K562 (cell line): ENCODE measurements around the gene IL11. TPM values are rescaled to one million over a fixed set of nuclear protein-coding genes. Genes with fewer than 3 reads are reported as not detected.
A peak's percentile ranks its signal among the peaks of the same experiment; 100 is the strongest.

Source experiments
- ETV1 ChIP-seq: fragments of 450-650 bp; conservative IDR thresholded peaks from 2 replicates; pipeline ENCODE4 v1.6.1; 2016; ENCODE audit warnings: missing genetic modification characterization, control low read depth, low read depth, missing compliant biosample characterization
- FOXJ3 ChIP-seq: sonication (generic); formaldehyde crosslinking; IDR thresholded peaks from 2 replicates; pipeline ENCODE4 v1.4.0; 2020; ENCODE audit warnings: mild to moderate bottlenecking, missing genetic modification reagents
- KDM4B ChIP-seq, 2 experiments: fragments of 450-650 bp in 1 of 2; sonication (generic) in 1 of 2; IDR thresholded peaks; 2 replicates each; pipeline ENCODE4 v1.6.1; 2016 to 2017; ENCODE audit warnings: borderline replicate concordance in 2 of 2, antibody characterized with exemption in 1 of 2, low read depth in 1 of 2, mild to moderate bottlenecking in 1 of 2
- SAP30 ChIP-seq: fragments of 200-600 bp; sonication (generic); IDR thresholded peaks from 2 replicates; pipeline ENCODE4 v1.6.1; 2012; ENCODE audit warnings: borderline replicate concordance, low read depth, mild to moderate bottlenecking, moderate library complexity, low read length, control low read depth, inconsistent platforms; ENCODE audit not compliant: insufficient read depth, poor library complexity, severe bottlenecking
- SMARCB1 ChIP-seq: IDR thresholded peaks from 2 replicates; pipeline ENCODE4 v1.6.1; 2011; ENCODE audit warnings: improper control_type of control experiment, low read depth; ENCODE audit not compliant: insufficient read length
- XRCC5 ChIP-seq: fragments of 200-400 bp; formaldehyde crosslinking; IDR thresholded peaks from 2 replicates; pipeline ENCODE4 v1.6.1; 2017; ENCODE audit warnings: low read depth, mild to moderate bottlenecking, low read length
- ZNF23 ChIP-seq: fragments of 250-450 bp; sonication (Bioruptor Pico); IDR thresholded peaks from 2 replicates; pipeline ENCODE4 v1.4.0; 2020; ENCODE audit warnings: mild to moderate bottlenecking
- polyA plus RNA-seq, 8 experiments: library from polyadenylated mRNA; depleted of rRNA in 4 of 8; stranded (reverse) in 5 of 8; unstranded in 3 of 8; fragments of >200 nt; fragmentation: Nextera tagmentation in 2 of 8; fragmentation: Illumina TruSeq in 1 of 8; extraction: Ambion mirVana in 2 of 8; extraction: Trizol in 1 of 8; gene quantifications; 2 replicates each; pipeline versions ENCODE4 v1.2.1 to v1.2.3, GENCODE V29; 2011 to 2014; ENCODE audit warnings: inconsistent platforms in 1 of 8, missing spikeins in 1 of 8
- total RNA-seq, 7 experiments: library from RNA; depleted of rRNA in 6 of 7; stranded (reverse); fragments of >200 nt in 6 of 7; fragmentation: Illumina TruSeq in 2 of 7; extraction: Trizol in 2 of 7; gene quantifications; 2 replicates each; pipeline versions ENCODE4 v1.2.1 to v1.2.3, GENCODE V29; 2011 to 2021; ENCODE audit warnings: low replicate concordance in 1 of 7
- TF ChIP-seq, protein P1 (sequence below), 2 experiments: IDR thresholded peaks; 2 replicates each; pipeline ENCODE4 v1.6.1; 2011; ENCODE audit warnings: borderline replicate concordance in 1 of 2, control low read depth in 1 of 2, low read depth in 1 of 2, low read length in 1 of 2, mild to moderate bottlenecking in 1 of 2, mixed read lengths in 1 of 2, moderate library complexity in 1 of 2; ENCODE audit not compliant: insufficient read depth in 1 of 2, insufficient read length in 1 of 2, poor library complexity in 1 of 2, severe bottlenecking in 1 of 2; ENCODE audit errors: extremely low read depth in 1 of 2
- TF ChIP-seq, protein P2 (sequence below): conservative IDR thresholded peaks from 2 replicates; pipeline ENCODE4 v1.6.1; 2011; ENCODE audit warnings: low read depth, mild to moderate bottlenecking, low read length; ENCODE audit not compliant: control insufficient read depth
- TF ChIP-seq, protein P3 (sequence below): fragments of 250-450 bp; sonication (Bioruptor Pico); IDR thresholded peaks from 2 replicates; pipeline ENCODE4 v1.8.0; 2021; ENCODE audit warnings: moderate library complexity, mild to moderate bottlenecking, inconsistent platforms

IL11 gene
- total and polyA plus RNA-seq, 9 of the 15 experiments (the other 6 are each of a cell fraction or from before 2014, with no cell fraction given), result 0.04 to 0.42 (median 0.06) TPM; not detected in 6

DNA sequence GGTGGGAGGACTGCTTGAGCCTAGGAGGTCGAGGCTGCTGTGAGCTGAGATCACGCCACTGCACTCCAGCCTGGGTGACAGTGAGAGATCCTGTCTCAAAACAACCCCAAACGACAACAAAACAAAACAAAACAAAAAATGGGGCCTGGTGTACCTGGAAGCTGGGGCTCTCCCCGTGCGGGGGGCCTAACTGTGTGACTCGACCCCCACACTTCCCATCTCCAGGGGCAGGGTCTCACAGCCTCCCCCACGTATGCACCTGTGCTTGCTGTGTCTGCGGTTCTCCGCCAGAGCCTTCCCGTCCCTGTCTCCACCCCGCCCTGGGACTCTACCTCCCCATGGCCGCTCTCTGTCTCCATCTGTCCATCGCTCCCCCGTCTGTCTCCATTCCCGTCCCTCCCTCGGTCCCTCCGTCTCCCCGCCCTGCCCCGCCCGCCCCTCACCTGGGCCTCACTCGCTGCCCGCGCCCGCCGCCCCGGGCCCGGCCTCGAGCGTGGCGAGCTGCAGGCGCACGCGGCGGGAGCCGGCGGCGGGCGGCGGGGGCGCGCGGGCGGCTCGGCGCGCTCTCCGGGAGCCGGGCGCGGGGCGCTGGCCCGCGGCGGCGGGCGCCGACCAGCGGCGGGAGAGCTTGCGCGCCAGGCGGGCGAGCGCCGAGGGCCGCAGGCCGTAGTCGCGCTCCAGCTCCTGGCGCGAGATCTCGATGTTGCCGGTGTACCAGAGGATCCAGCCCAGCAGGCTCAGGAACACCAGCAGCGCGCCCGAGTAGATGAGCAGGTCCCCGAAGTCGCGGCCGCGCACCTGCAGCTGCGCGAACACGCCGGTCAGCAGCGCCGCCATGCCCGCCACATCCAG, 13.2 kb upstream of the IL11 start (continued):
- TF ChIP-seq SAP30 (no peak), ETV1 (no peak), ZNF23 (no peak), FOXJ3 (CRISPR knock-in tag) (no peak), SMARCB1 (no peak), XRCC5 (no peak), KDM4B (IDR thresholded peaks at IDR 0.05; ENCODE audit: borderline replicate concordance in 2 of 2, low read depth in 1 of 2) (no peak)
- TF ChIP-seq, protein P1, sequence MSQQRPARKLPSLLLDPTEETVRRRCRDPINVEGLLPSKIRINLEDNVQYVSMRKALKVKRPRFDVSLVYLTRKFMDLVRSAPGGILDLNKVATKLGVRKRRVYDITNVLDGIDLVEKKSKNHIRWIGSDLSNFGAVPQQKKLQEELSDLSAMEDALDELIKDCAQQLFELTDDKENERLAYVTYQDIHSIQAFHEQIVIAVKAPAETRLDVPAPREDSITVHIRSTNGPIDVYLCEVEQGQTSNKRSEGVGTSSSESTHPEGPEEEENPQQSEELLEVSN (IDR thresholded peaks at IDR 0.05; ENCODE audit: borderline replicate concordance in 1 of 2, extremely low read depth in 1 of 2, insufficient read depth in 1 of 2, insufficient read length in 1 of 2, low read depth in 1 of 2, low read length in 1 of 2, poor library complexity in 1 of 2, severe bottlenecking in 1 of 2), result peak; percentile 69 to 98
- TF ChIP-seq, protein P2, sequence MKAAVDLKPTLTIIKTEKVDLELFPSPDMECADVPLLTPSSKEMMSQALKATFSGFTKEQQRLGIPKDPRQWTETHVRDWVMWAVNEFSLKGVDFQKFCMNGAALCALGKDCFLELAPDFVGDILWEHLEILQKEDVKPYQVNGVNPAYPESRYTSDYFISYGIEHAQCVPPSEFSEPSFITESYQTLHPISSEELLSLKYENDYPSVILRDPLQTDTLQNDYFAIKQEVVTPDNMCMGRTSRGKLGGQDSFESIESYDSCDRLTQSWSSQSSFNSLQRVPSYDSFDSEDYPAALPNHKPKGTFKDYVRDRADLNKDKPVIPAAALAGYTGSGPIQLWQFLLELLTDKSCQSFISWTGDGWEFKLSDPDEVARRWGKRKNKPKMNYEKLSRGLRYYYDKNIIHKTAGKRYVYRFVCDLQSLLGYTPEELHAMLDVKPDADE, result peak; percentile 12; the same call in 1 of the 2 replicates
- TF ChIP-seq, protein P3, sequence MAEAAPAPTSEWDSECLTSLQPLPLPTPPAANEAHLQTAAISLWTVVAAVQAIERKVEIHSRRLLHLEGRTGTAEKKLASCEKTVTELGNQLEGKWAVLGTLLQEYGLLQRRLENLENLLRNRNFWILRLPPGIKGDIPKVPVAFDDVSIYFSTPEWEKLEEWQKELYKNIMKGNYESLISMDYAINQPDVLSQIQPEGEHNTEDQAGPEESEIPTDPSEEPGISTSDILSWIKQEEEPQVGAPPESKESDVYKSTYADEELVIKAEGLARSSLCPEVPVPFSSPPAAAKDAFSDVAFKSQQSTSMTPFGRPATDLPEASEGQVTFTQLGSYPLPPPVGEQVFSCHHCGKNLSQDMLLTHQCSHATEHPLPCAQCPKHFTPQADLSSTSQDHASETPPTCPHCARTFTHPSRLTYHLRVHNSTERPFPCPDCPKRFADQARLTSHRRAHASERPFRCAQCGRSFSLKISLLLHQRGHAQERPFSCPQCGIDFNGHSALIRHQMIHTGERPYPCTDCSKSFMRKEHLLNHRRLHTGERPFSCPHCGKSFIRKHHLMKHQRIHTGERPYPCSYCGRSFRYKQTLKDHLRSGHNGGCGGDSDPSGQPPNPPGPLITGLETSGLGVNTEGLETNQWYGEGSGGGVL, result no peak
